GM12865 (cell line): ENCODE measurements around the gene MEGF11.

Experiments
- DNase-seq: peaks from one replicate; pipeline ENCODE4 v3.0.0; 2010; ENCODE audit warnings: low read depth
- H3K4me3 ChIP-seq: 2 replicates; pipeline ENCODE4 v1.5.1; 2011; ENCODE audit warnings: mild to moderate bottlenecking, low read depth, low read length, control low read depth
- CTCF ChIP-seq: IDR thresholded peaks from 2 replicates; pipeline ENCODE4 v1.5.1; 2011; ENCODE audit warnings: low read length, control low read depth, low read depth, inconsistent platforms; ENCODE audit not compliant: insufficient read depth; ENCODE audit errors: missing control alignments

MEGF11 gene

GRCh38 chr15:66069751-66070150 lies 183.8 kb downstream of the MEGF11 start:
- DNase-seq: no peak
- TF ChIP-seq CTCF: no peak
- H3K4me3 ChIP-seq: no peak overlapping the region

- H3K4me3 ChIP-seq: no peak overlapping the region
- no peak for DNase-seq
- no peak for TF ChIP-seq CTCF
Measured at GRCh38 chr15:66068801-66069200, 184.7 kb downstream of the MEGF11 start.

- no peak overlapping the region for H3K4me3 ChIP-seq
- no peak for DNase-seq
- TF ChIP-seq CTCF: no peak
Measured at GRCh38 chr15:66067687-66068086, 185.9 kb downstream of the MEGF11 start.

- H3K4me3 ChIP-seq: no peak overlapping the region
- DNase-seq: no peak
- TF ChIP-seq CTCF: no peak
Measured at GRCh38 chr15:66066481-66066880, 187.1 kb downstream of the MEGF11 start.

- no peak overlapping the region for H3K4me3 ChIP-seq
- no peak for TF ChIP-seq CTCF
- DNase-seq: no peak
Measured at GRCh38 chr15:66066005-66066404, 187.5 kb downstream of the MEGF11 start.

- DNase-seq: no peak
- TF ChIP-seq CTCF: no peak
- no peak overlapping the region for H3K4me3 ChIP-seq
Measured at GRCh38 chr15:66065325-66065724, 188.2 kb downstream of the MEGF11 start.

GRCh38 chr15:66063147-66063546 lies 190.4 kb downstream of the MEGF11 start:
- H3K4me3 ChIP-seq: no peak overlapping the region
- no peak for TF ChIP-seq CTCF
- DNase-seq: no peak
